GM10266 (cell line): ENCODE results near the gene RAB4A.

ENCODE experiments used
- DNase-seq: peaks from one replicate; pipeline ENCODE4 v3.0.0; 2012; ENCODE audit errors: extremely low spot score
- CTCF ChIP-seq: IDR thresholded peaks from 2 replicates; pipeline ENCODE4 v1.5.1; 2012; ENCODE audit warnings: mild to moderate bottlenecking, low read depth; ENCODE audit not compliant: control insufficient read depth, insufficient read depth; ENCODE audit errors: missing control alignments

RAB4A gene

GRCh38 chr1:229334716-229335115, 63.8 kb downstream of the RAB4A start:
- TF ChIP-seq CTCF, result no peak

GRCh38 chr1:229336345-229336744, 65.4 kb downstream of the RAB4A start:
- DNase-seq, result no peak

More at GRCh38 chr1:229334716-229335115, 63.8 kb downstream of the RAB4A start:
- no peak for DNase-seq

DNA sequence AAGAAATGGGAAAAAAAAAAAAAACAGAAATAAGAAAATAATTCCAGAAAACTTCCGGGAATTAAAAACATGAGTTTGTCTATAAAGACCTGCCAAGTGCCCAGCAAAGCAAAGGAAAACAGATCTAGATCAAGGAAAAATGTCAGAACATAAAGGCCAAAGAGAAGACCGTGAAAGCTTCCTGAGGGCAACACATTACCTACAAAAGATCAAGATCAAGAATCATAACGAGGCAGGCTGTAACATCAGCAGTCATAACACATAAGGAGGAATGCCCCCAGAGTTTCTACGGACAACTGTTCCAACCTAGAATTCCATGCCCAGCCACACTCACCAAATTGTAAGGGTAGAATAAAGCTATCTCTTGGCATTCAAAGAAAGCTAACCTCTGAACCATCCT, 68.2 kb downstream of the RAB4A start:
- DNase-seq, result no peak
- no peak for TF ChIP-seq CTCF

More at GRCh38 chr1:229336345-229336744, 65.4 kb downstream of the RAB4A start:
- no peak for TF ChIP-seq CTCF

- DNase-seq, result no peak
- no peak for TF ChIP-seq CTCF
These were observed 68.6 kb downstream of the RAB4A start for GRCh38 chr1:229339520-229339919.

- DNase-seq, result no peak
- TF ChIP-seq CTCF, result no peak
These were observed 69.6 kb downstream of the RAB4A start for GRCh38 chr1:229340496-229340895.

DNA sequence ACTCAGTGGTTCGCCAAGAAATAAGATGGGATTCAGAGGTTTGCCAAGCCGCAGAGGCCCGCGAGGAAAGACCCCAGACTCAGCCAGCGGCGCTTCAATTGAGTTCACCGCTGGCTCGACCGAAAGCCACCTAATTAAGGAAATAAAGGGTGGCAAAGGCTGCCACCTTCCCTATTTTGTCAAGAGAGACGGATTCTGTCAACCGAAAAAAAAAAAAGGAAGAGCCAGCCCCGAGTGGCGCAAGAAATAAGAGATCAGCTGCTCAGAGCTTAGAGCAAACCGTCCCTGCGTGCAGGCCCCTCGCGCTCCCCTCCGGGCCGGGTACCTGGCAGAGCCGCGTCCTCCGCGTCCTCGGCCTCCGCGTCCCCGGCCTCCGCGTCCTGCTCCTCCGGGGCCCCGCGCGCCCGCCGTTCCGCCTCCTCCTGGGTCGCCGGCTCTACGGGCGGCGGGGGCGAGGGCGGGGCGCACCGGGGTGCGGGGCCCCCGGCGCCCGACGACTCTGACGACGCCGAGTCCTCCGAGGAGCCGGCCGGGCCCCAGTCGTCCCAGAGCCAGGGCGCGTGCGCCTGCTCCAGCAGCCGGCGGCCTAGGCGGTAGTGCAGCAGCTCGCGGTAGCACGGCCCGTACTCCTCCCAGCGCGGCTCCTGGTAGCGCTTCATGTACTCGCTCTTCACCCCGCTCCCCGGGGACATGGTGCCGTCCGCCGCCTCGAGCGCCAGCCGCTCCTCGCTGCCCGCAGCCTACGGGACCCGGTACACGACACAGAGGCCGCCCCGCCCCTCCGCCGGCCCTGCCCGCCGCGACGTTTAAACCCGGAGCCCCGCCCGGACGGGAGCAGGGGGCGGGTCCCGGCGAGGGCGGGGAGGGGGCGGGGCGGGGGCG, 71.1 kb downstream of the RAB4A start:
- peak; percentile 91 for DNase-seq
- no peak for TF ChIP-seq CTCF
